HEK293 (cell line): ENCODE measurements around the gene ROCK1.

ENCODE experiments used
- AEBP2 ChIP-seq: fragments of 450-650 bp; formaldehyde crosslinking; IDR thresholded peaks from 2 replicates; pipeline ENCODE4 v1.5.1; 2016; ENCODE audit warnings: missing biosample characterization, missing genetic modification characterization, borderline replicate concordance
- CTCF ChIP-seq: fragments of 450-650 bp; formaldehyde crosslinking; IDR thresholded peaks from 2 replicates; pipeline ENCODE4 v1.5.1; 2016; ENCODE audit warnings: missing biosample characterization, missing genetic modification characterization
- ELK4 ChIP-seq: IDR thresholded peaks from 2 replicates; pipeline ENCODE4 v1.6.1; 2011; ENCODE audit warnings: mild to moderate bottlenecking, low read depth, low read length, borderline replicate concordance
- REST ChIP-seq: fragments of 450-650 bp; formaldehyde crosslinking; IDR thresholded peaks from 2 replicates; pipeline ENCODE4 v1.5.1; 2016; ENCODE audit warnings: missing biosample characterization, missing genetic modification characterization
- ZBTB7A ChIP-seq: fragments of 450-650 bp; formaldehyde crosslinking; IDR thresholded peaks from 2 replicates; pipeline ENCODE4 v1.5.1; 2016; ENCODE audit warnings: low read depth, missing biosample characterization, missing genetic modification characterization
- ZBTB8A ChIP-seq: fragments of 450-650 bp; formaldehyde crosslinking; IDR thresholded peaks from 2 replicates; pipeline ENCODE4 v1.5.1; 2016; ENCODE audit warnings: missing biosample characterization, missing genetic modification characterization
- ZNF138 ChIP-seq: fragments of 450-650 bp; formaldehyde crosslinking; IDR thresholded peaks from 2 replicates; pipeline ENCODE4 v1.5.1; 2016; ENCODE audit warnings: missing biosample characterization, missing genetic modification characterization, borderline replicate concordance
- ZNF175 ChIP-seq: fragments of 450-650 bp; formaldehyde crosslinking; IDR thresholded peaks from 2 replicates; pipeline ENCODE4 v1.5.1; 2016; ENCODE audit warnings: missing biosample characterization, missing genetic modification characterization
- ZNF18 ChIP-seq: fragments of 450-650 bp; formaldehyde crosslinking; IDR thresholded peaks from 2 replicates; pipeline ENCODE4 v1.5.1; 2016; ENCODE audit warnings: missing biosample characterization, missing genetic modification characterization
- ZNF350 ChIP-seq: fragments of 450-650 bp; formaldehyde crosslinking; IDR thresholded peaks from 2 replicates; pipeline ENCODE4 v1.5.0; 2017; ENCODE audit warnings: missing biosample characterization, mild to moderate bottlenecking, missing genetic modification characterization
- ZNF585B ChIP-seq: fragments of 450-650 bp; formaldehyde crosslinking; IDR thresholded peaks from 2 replicates; pipeline ENCODE4 v1.5.1; 2016; ENCODE audit warnings: missing biosample characterization, missing genetic modification characterization
- ZNF670 ChIP-seq: fragments of 450-650 bp; formaldehyde crosslinking; IDR thresholded peaks from 2 replicates; pipeline ENCODE4 v1.5.1; 2016; ENCODE audit warnings: missing biosample characterization, missing genetic modification characterization, low read depth
- ZNF768 ChIP-seq: fragments of 450-650 bp; formaldehyde crosslinking; IDR thresholded peaks from 2 replicates; pipeline ENCODE4 v1.5.1; 2018; ENCODE audit warnings: missing biosample characterization, mild to moderate bottlenecking, missing genetic modification characterization
- TF ChIP-seq, protein P1 (sequence below): fragments of 450-650 bp; formaldehyde crosslinking; IDR thresholded peaks from 2 replicates; pipeline ENCODE4 v1.5.1; 2017; ENCODE audit warnings: missing biosample characterization, missing genetic modification characterization

- no peak for TF ChIP-seq ZNF585B (tag by site-specific recombination)
- no peak for TF ChIP-seq CTCF (tag by site-specific recombination)
- TF ChIP-seq, protein P1, sequence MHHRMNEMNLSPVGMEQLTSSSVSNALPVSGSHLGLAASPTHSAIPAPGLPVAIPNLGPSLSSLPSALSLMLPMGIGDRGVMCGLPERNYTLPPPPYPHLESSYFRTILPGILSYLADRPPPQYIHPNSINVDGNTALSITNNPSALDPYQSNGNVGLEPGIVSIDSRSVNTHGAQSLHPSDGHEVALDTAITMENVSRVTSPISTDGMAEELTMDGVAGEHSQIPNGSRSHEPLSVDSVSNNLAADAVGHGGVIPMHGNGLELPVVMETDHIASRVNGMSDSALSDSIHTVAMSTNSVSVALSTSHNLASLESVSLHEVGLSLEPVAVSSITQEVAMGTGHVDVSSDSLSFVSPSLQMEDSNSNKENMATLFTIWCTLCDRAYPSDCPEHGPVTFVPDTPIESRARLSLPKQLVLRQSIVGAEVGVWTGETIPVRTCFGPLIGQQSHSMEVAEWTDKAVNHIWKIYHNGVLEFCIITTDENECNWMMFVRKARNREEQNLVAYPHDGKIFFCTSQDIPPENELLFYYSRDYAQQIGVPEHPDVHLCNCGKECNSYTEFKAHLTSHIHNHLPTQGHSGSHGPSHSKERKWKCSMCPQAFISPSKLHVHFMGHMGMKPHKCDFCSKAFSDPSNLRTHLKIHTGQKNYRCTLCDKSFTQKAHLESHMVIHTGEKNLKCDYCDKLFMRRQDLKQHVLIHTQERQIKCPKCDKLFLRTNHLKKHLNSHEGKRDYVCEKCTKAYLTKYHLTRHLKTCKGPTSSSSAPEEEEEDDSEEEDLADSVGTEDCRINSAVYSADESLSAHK (tag by site-specific recombination): no peak
- no peak for TF ChIP-seq ZBTB8A (tag by site-specific recombination)
- TF ChIP-seq ZBTB7A (tag by site-specific recombination): no peak
- no peak for TF ChIP-seq ZNF18 (tag by site-specific recombination)
- no peak for TF ChIP-seq REST
- no peak for TF ChIP-seq ZNF175 (tag by site-specific recombination)
- no peak for TF ChIP-seq ZNF350 (tag by site-specific recombination)
- TF ChIP-seq ZNF768 (tag by site-specific recombination): no peak
- no peak for TF ChIP-seq AEBP2 (tag by site-specific recombination)
- no peak for TF ChIP-seq ZNF670
- TF ChIP-seq ELK4: no peak
- TF ChIP-seq ZNF138 (tag by site-specific recombination): no peak
Observed at GRCh38 chr18:20996418-20996817, 115.2 kb downstream of the ROCK1 start.
